Body of pancreas (tissue), 4 donors: Measurements from ENCODE around the gene PNPLA3.

Experiments used
- POLR2A ChIP-seq, 3 donors: fragments of 450-650 bp; IDR thresholded peaks; one replicate each; pipeline ENCODE4 v1.6.1; 2016; ENCODE audit warnings: antibody characterized with exemption in 3 of 3, mild to moderate bottlenecking in 2 of 3
- TF ChIP-seq, protein P1 (sequence below), 7 experiments: fragments of 450-650 bp in 4 of 7; fragments of 200-600 bp in 3 of 7; sonication (generic) in 3 of 7; IDR thresholded peaks; one replicate each; pipeline ENCODE4 v1.5.1; 2016 to 2019; ENCODE audit warnings: antibody characterized with exemption in 7 of 7

GRCh38 chr22:43926349-43926710, 2.7 kb downstream of the PNPLA3 start:
- no peak for TF ChIP-seq POLR2A (IDR thresholded peaks at IDR 0.05)
- TF ChIP-seq, protein P1, sequence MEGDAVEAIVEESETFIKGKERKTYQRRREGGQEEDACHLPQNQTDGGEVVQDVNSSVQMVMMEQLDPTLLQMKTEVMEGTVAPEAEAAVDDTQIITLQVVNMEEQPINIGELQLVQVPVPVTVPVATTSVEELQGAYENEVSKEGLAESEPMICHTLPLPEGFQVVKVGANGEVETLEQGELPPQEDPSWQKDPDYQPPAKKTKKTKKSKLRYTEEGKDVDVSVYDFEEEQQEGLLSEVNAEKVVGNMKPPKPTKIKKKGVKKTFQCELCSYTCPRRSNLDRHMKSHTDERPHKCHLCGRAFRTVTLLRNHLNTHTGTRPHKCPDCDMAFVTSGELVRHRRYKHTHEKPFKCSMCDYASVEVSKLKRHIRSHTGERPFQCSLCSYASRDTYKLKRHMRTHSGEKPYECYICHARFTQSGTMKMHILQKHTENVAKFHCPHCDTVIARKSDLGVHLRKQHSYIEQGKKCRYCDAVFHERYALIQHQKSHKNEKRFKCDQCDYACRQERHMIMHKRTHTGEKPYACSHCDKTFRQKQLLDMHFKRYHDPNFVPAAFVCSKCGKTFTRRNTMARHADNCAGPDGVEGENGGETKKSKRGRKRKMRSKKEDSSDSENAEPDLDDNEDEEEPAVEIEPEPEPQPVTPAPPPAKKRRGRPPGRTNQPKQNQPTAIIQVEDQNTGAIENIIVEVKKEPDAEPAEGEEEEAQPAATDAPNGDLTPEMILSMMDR (IDR thresholded peaks at IDR 0.05): no peak
